Effector CD4-positive, alpha-beta T cell (primary cell): Measurements from ENCODE around the gene TXN2.
"Not testable (repeated sequence)": the region's sequence is repeated elsewhere in the genome, so short reads cannot be mapped to it uniquely, and the experiment has no call there.

Experiments
- DNase-seq: peaks from one replicate; pipeline ENCODE4 v3.0.0-alpha.2; 2020

TXN2 gene

GRCh38 chr22:36454916-36455570 is 26.4 kb downstream of the TXN2 start:
- DNase-seq, result peak; percentile 94

- no peak for DNase-seq
These were observed 27.5 kb downstream of the TXN2 start for GRCh38 chr22:36453855-36454378.

GRCh38 chr22:36452978-36453607 is 28.3 kb downstream of the TXN2 start:
- not testable (repeated sequence) for DNase-seq

GRCh38 chr22:36452250-36452977 is 29.0 kb downstream of the TXN2 start:
- no peak for DNase-seq

GRCh38 chr22:36450923-36451322 is 30.5 kb downstream of the TXN2 start:
- DNase-seq, result not testable (repeated sequence)

GRCh38 chr22:36449596-36450175 is 31.8 kb downstream of the TXN2 start:
- no peak for DNase-seq

GRCh38 chr22:36447632-36448031 is 33.8 kb downstream of the TXN2 start:
- DNase-seq, result no peak

GRCh38 chr22:36445158-36445668 is 36.2 kb downstream of the TXN2 start:
- DNase-seq, result no peak

- no peak for DNase-seq
These were observed 38.2 kb downstream of the TXN2 start for GRCh38 chr22:36443198-36443770.

GRCh38 chr22:36442506-36443197 is 38.8 kb downstream of the TXN2 start:
- DNase-seq, result no peak

GRCh38 chr22:36440429-36441002 is 40.9 kb downstream of the TXN2 start:
- no peak for DNase-seq

GRCh38 chr22:36439481-36440271 is 41.8 kb downstream of the TXN2 start:
- DNase-seq, result no peak

- DNase-seq, result peak; percentile 74
These were observed 45.7 kb downstream of the TXN2 start for GRCh38 chr22:36435516-36436415.

GRCh38 chr22:36433318-36434231 is 47.9 kb downstream of the TXN2 start:
- no peak for DNase-seq

- no peak for DNase-seq
These were observed 48.7 kb downstream of the TXN2 start for GRCh38 chr22:36432592-36433317.

- no peak for DNase-seq
These were observed 49.5 kb downstream of the TXN2 start for GRCh38 chr22:36431977-36432376.

GRCh38 chr22:36430863-36431262 is 50.6 kb downstream of the TXN2 start:
- DNase-seq, result no peak

GRCh38 chr22:36427952-36428351 is 53.5 kb downstream of the TXN2 start:
- not testable (repeated sequence) for DNase-seq
